Spleen (tissue), 11 donors: ENCODE results near the gene ALCAM. TPM values are rescaled to one million over a fixed set of nuclear protein-coding genes. Genes with fewer than 3 reads are reported as not detected.

Experiments
- DNase-seq: peaks from one replicate; pipeline ENCODE4 v3.0.0-alpha.2; 2020
- H3K27ac ChIP-seq, 8 donors: fragments of 200-600 bp; sonication (generic) in 7 of 8; 1 replicate in 4 of 8; 2 replicates in 4 of 8; pipeline versions ENCODE4 v1.5.0 to v1.8.0; 2016 to 2021; ENCODE audit warnings: inconsistent platforms in 4 of 8, mild to moderate bottlenecking in 4 of 8, moderate library complexity in 1 of 8
- H3K27me3 ChIP-seq, 7 donors: fragments of 200-600 bp; sonication (generic) in 6 of 7; replicated peaks in 1 of 7; 1 replicate in 4 of 7; 2 replicates in 3 of 7; pipeline versions ENCODE4 v1.5.0 to v1.8.0; 2016 to 2021; ENCODE audit warnings: inconsistent platforms in 3 of 7, mild to moderate bottlenecking in 1 of 7
- H3K36me3 ChIP-seq, 6 donors: fragments of 200-600 bp; sonication (generic) in 5 of 6; 1 replicate in 4 of 6; 2 replicates in 2 of 6; pipeline versions ENCODE4 v1.5.0 to v1.8.0; 2016 to 2021; ENCODE audit warnings: inconsistent platforms in 2 of 6
- H3K4me1 ChIP-seq, 6 donors: fragments of 200-600 bp; sonication (generic) in 5 of 6; 1 replicate in 3 of 6; 2 replicates in 3 of 6; pipeline versions ENCODE4 v1.5.0 to v1.8.0; 2016 to 2021; ENCODE audit warnings: inconsistent platforms in 3 of 6
- H3K4me3 ChIP-seq, 8 donors: fragments of 200-600 bp; sonication (generic) in 7 of 8; 1 replicate in 4 of 8; 2 replicates in 4 of 8; pipeline versions ENCODE4 v1.5.0 to v1.8.0; 2016 to 2021; ENCODE audit warnings: inconsistent platforms in 4 of 8, mild to moderate bottlenecking in 4 of 8, moderate library complexity in 2 of 8
- H3K9me3 ChIP-seq, 8 donors: fragments of 200-600 bp; sonication (generic) in 7 of 8; 1 replicate in 4 of 8; 2 replicates in 4 of 8; pipeline versions ENCODE4 v1.5.0 to v1.8.0; 2016 to 2021; ENCODE audit warnings: inconsistent platforms in 4 of 8
- POLR2A ChIP-seq, 3 donors: fragments of 450-650 bp; IDR thresholded peaks; one replicate each; pipeline ENCODE4 v1.5.1; 2017; ENCODE audit warnings: antibody characterized with exemption in 3 of 3, mild to moderate bottlenecking in 1 of 3
- POLR2AphosphoS5 ChIP-seq, 3 donors: sonication (generic); formaldehyde crosslinking; IDR thresholded peaks; one replicate each; pipeline ENCODE4 v1.5.1; 2017; ENCODE audit warnings: antibody characterized with exemption in 3 of 3
- WGBS, 5 donors: extraction: QIAGEN DNeasy Blood & Tissue Kit in 3 of 5; methylation state at CpG; one replicate each; pipeline versions ENCODE4 v1.1.5 to v1.1.7; 2013 to 2018; 5-methylcytosine and 5-hydroxymethylcytosine counted together
- intact Hi-C: fragments of 100-400 bp; cut with DNase I; formaldehyde crosslinking; loops from one replicate; pipeline ENCODE4 v1.15.0; 2023; ENCODE audit warnings: low total_unique reads
- polyA plus RNA-seq, 3 donors: library from polyadenylated mRNA; stranded (reverse); fragments of 200-250 nt; gene quantifications; one replicate each; pipeline ENCODE4 v1.2.1, GENCODE V29; 2013
- total RNA-seq, 7 donors: library from RNA; depleted of rRNA in 3 of 7; stranded (reverse); fragments of >200 nt in 3 of 7; fragmentation: NEBNext Ultra II Directional in 4 of 7; extraction: Animal tissue kit (Norgen Biotek cat#: 25700) in 4 of 7; gene quantifications; one replicate each; pipeline versions ENCODE4 v1.1.0 to v1.2.1, GENCODE V29; 2016 to 2021
- TF ChIP-seq, protein P1 (sequence below), 11 experiments: fragments of 200-600 bp in 7 of 11; fragments of 450-650 bp in 4 of 11; sonication (generic) in 4 of 11; IDR thresholded peaks in 8 of 11; conservative IDR thresholded peaks in 3 of 11; 1 replicate in 7 of 11; 2 replicates in 4 of 11; pipeline versions ENCODE4 v1.4.0 to v1.8.0; 2016 to 2021; ENCODE audit warnings: antibody characterized with exemption in 11 of 11, inconsistent platforms in 4 of 11, mild to moderate bottlenecking in 1 of 11
- donor health status: healthy with polysubstance abuse.
- donor health status: DM: no; HTN: no; CAD: no; lungs with moderate emphysema.
- donor health status: DM: no; HTN: no; CAD: no.
- donor health status: Bipolar disorder and iron deficiency.
- donor health status: healthy.
- donor health status: DM: no; HTN: no; CAD: no.
- donor health status: DM: yes; HTN: yes; CAD: no.

The ALCAM gene
- total and polyA plus RNA-seq, 10 donors: 6.3 to 18.5 (median 11.8) TPM

DNA sequence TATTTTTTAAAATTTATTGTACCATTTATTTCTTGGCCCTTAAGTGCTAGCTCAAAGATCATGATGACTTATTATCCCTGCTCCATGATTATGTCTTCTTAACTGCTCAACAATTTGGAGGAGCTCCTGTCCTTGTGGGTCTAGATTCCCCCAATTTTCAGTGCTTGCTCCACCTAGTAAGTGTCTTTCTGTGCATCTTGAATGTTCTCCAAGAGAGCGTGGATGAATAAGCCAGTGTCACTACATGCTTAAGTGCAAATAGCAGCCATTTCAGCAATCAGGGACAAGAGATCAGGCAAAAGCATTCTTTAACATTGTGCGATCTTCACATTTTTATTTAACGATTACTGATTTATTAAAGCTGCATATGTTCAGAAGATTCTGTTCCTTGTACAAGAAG, 99.4 kb downstream of the ALCAM start:
- Histone ChIP-seq H3K4me1 (no peaks in the 10 kb centered on the region), H3K4me3 (no peak overlapping the region), H3K27me3 (no peaks in the 10 kb centered on the region), H3K9me3 (no peaks in the 10 kb centered on the region), H3K27ac (no peak overlapping the region), H3K36me3 (no peaks in the 10 kb centered on the region)
- TF ChIP-seq, protein P1, sequence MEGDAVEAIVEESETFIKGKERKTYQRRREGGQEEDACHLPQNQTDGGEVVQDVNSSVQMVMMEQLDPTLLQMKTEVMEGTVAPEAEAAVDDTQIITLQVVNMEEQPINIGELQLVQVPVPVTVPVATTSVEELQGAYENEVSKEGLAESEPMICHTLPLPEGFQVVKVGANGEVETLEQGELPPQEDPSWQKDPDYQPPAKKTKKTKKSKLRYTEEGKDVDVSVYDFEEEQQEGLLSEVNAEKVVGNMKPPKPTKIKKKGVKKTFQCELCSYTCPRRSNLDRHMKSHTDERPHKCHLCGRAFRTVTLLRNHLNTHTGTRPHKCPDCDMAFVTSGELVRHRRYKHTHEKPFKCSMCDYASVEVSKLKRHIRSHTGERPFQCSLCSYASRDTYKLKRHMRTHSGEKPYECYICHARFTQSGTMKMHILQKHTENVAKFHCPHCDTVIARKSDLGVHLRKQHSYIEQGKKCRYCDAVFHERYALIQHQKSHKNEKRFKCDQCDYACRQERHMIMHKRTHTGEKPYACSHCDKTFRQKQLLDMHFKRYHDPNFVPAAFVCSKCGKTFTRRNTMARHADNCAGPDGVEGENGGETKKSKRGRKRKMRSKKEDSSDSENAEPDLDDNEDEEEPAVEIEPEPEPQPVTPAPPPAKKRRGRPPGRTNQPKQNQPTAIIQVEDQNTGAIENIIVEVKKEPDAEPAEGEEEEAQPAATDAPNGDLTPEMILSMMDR (IDR thresholded peaks at IDR 0.05 in 8 of 11, conservative IDR thresholded peaks at IDR 0.05 in 3 of 11): no peak
- TF ChIP-seq POLR2A (IDR thresholded peaks at IDR 0.05) (no peak), POLR2AphosphoS5 (IDR thresholded peaks at IDR 0.05) (no peak)
- WGBS, 5 donors: 88 to 93% (median 93%) methylated on average over 3 of the region's 3 CpGs
- DNase-seq: no peak
- intact Hi-C loops: no loop called here

DNA sequence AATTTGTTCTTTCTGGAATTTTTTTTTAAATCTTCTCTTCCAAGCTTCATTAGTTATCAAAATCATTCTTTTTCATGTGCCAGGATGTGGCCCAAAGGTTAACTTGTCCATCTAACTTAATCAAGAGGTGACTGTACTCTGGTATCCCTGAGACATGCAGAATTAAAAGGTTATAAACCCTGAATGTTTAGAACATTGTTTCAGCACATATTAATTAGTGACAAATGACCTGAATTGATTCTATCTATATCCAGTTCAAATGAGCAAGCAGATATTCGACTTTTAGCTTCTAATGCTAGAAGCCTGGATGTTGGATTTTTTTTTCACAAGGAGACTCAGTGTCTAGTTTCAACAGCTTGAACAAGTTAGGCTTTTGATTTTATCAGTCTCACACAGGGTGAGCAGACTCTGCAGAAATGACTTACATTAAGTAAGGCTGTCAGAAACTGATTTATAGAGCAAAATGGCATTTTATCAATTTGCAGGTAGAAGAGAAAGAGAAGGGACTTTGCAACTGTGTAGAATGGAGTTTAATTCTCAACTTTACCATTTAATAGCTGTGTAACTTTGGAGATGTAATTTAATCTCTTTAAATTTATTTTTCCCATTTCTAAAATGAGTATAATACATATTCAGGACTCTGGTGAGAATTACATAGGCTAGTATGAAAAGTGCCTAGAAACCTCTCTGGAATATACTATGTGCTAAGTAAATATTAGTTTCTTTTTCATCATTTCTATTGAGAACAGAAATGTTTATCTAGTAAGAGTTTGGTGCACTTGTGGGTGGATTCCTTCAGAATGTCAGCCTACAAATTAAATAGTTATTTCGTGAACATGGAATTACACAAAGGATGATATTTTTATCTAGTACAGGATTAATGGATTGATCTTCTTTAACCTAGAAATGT, 100.0 kb downstream of the ALCAM start:
- TF ChIP-seq, protein P1 (IDR thresholded peaks at IDR 0.05 in 8 of 11, conservative IDR thresholded peaks at IDR 0.05 in 3 of 11): no peak
- TF ChIP-seq POLR2A (IDR thresholded peaks at IDR 0.05): no peak
- TF ChIP-seq POLR2AphosphoS5 (IDR thresholded peaks at IDR 0.05): no peak
- no peaks in the 10 kb centered on the region for H3K4me1 ChIP-seq
- 38 to 60% (median 45%) methylated on average over 2 of the region's 2 CpGs for WGBS, 5 donors
- intact Hi-C loops: no loop called here
- no peaks in the 10 kb centered on the region for H3K27me3 ChIP-seq
- no peaks in the 10 kb centered on the region for H3K36me3 ChIP-seq
- DNase-seq: no peak
- H3K9me3 ChIP-seq: no peaks in the 10 kb centered on the region
- H3K27ac ChIP-seq: no peak overlapping the region
- H3K4me3 ChIP-seq: no peak overlapping the region

DNA sequence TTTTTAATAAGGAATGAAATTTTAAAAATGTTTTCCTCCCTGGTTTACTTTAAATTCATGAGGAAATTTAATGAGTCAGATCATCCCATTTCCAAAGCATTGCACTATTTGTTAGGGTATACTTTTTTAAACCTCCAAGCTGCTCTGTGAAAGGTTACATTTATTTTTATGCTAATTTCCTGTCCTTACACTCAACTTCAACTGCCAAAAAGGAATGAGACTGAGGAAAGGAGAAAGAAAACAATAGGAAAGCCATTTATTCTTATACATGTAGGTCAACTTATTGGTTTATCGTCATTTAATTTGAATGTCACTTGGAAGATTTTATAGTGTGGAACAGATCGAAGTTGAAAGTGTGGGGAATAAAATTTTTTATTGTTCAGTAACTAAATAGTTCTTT, 104.1 kb downstream of the ALCAM start:
- H3K4me3 ChIP-seq: no peak overlapping the region
- no peak for DNase-seq
- H3K27ac ChIP-seq: no peak overlapping the region
- intact Hi-C loops: no loop called here
- no peak for TF ChIP-seq POLR2AphosphoS5 (IDR thresholded peaks at IDR 0.05)
- TF ChIP-seq, protein P1 (IDR thresholded peaks at IDR 0.05 in 8 of 11, conservative IDR thresholded peaks at IDR 0.05 in 3 of 11): no peak
- no peak for TF ChIP-seq POLR2A (IDR thresholded peaks at IDR 0.05)
- H3K9me3 ChIP-seq: no peaks in the 10 kb centered on the region
- H3K4me1 ChIP-seq: no peaks in the 10 kb centered on the region
- H3K27me3 ChIP-seq: no peaks in the 10 kb centered on the region
- 82 to 91% (median 88%) methylated on average over 2 of the region's 2 CpGs for WGBS, 5 donors
- no peaks in the 10 kb centered on the region for H3K36me3 ChIP-seq

DNA sequence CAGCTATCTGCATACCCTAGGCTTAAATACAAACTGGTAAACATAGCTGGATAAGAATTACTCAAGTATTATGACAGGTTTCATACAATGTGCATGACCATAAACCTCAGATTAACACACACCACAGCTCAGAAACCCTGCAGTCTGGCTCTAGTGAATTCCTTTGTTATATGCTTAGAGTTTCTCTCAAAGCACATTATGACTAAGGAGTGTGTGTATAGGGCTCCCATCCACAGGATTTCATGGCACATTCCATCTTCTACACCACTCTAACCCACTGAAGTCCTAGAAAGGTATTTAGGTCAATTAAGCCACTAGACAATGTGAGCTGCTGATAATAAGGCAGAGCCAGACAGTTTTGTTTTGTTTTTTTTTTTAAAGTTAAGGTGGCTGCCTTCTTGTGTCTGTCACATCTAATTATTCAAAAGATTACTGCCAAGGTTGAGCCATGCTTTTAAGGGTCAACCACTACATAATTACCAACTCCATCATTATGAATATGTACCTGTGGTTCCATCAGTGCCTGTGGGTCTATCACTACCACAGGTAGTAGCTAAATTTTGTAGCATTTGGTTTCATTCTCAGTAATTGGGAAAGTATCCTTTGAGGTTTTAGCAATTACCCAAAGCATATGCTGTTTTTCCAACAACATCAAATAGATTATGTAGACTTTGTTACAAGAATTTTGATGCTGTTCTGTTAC, 107.0 kb downstream of the ALCAM start:
- TF ChIP-seq POLR2A (IDR thresholded peaks at IDR 0.05): no peak
- TF ChIP-seq POLR2AphosphoS5 (IDR thresholded peaks at IDR 0.05): no peak
- TF ChIP-seq, protein P1 (IDR thresholded peaks at IDR 0.05 in 8 of 11, conservative IDR thresholded peaks at IDR 0.05 in 3 of 11): no peak
- intact Hi-C loops: no loop called here
- Histone ChIP-seq H3K4me3 (no peak overlapping the region), H3K9me3 (peaks cover 0 to 24% (median 20%) of the 10 kb centered on the region in 8 donors), H3K36me3 (no peaks in the 10 kb centered on the region), H3K27ac (no peak overlapping the region), H3K4me1 (no peaks in the 10 kb centered on the region), H3K27me3 (no peaks in the 10 kb centered on the region)
- DNase-seq: no peak
